ENCODE results near the gene RPS19BP1.

DNA sequence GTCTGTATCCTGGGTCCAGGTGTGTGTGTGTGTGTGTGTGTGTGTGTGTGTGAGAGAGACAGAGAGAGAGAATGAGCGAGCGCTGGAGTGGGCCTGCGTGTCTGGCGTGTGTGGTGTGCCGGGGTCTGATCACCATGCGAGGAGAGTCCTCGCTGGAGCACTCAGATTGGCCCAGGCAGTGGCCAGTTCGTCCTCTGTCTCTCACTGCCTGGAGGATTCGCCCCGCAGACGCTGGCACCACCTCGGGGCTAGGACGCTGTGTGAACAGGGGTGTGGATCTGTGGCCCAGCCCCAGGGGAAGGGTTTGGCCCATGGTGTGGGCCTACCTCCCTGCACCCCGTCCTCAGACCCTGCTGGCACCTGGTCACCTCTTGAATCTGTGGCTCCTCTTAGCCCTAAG, 26.4 kb upstream of the RPS19BP1 start:
- TF ChIP-seq, protein P1, sequence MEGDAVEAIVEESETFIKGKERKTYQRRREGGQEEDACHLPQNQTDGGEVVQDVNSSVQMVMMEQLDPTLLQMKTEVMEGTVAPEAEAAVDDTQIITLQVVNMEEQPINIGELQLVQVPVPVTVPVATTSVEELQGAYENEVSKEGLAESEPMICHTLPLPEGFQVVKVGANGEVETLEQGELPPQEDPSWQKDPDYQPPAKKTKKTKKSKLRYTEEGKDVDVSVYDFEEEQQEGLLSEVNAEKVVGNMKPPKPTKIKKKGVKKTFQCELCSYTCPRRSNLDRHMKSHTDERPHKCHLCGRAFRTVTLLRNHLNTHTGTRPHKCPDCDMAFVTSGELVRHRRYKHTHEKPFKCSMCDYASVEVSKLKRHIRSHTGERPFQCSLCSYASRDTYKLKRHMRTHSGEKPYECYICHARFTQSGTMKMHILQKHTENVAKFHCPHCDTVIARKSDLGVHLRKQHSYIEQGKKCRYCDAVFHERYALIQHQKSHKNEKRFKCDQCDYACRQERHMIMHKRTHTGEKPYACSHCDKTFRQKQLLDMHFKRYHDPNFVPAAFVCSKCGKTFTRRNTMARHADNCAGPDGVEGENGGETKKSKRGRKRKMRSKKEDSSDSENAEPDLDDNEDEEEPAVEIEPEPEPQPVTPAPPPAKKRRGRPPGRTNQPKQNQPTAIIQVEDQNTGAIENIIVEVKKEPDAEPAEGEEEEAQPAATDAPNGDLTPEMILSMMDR (IDR thresholded peaks at IDR 0.05), result no peak
- no peak for TF ChIP-seq POLR2A (IDR thresholded peaks at IDR 0.05)
